ENCODE measurements around the gene TDP2. TPM values are rescaled to one million over a fixed set of nuclear protein-coding genes. Genes with fewer than 3 reads are reported as not detected.
A peak's percentile ranks its signal among the peaks of the same experiment; 100 is the strongest.

Gene TDP2
- total RNA-seq, 1 donor: 27.9 TPM

GRCh38 chr6:24650365-24650764, 16.3 kb downstream of the TDP2 start:
- Histone ChIP-seq H3K4me1 (ENCODE audit: insufficient read depth, low read length) (peaks cover 9% of the 10 kb centered on the region), H3K4me3 (ENCODE audit: insufficient read depth, low read length) (no peak overlapping the region), H3K4me2 (ENCODE audit: insufficient read depth, low read length) (no peak overlapping the region), H3K9me3 (ENCODE audit: low read depth, low read length) (no peaks in the 10 kb centered on the region), H3K36me3 (ENCODE audit: insufficient read depth, low read length) (peaks cover 22% of the 10 kb centered on the region), H3K79me2 (ENCODE audit: insufficient read depth, low read length) (peaks cover 3% of the 10 kb centered on the region), H3K27ac (ENCODE audit: low read depth, low read length) (no peak overlapping the region), H4K20me1 (ENCODE audit: insufficient read depth, low read length) (no peaks in the 10 kb centered on the region), H2AFZ (ENCODE audit: low read length) (no peak overlapping the region), H3K27me3 (ENCODE audit: insufficient read depth, low read length) (peaks cover 2% of the 10 kb centered on the region)
- no peak for DNase-seq (ENCODE audit: insufficient read length, low spot score, missing footprints)
- TF ChIP-seq CTCF (IDR thresholded peaks at IDR 0.05; ENCODE audit: extremely low read depth, low read depth, low read length): no peak

- Histone ChIP-seq H3K4me2 (ENCODE audit: insufficient read depth, low read length) (no peak overlapping the region), H3K4me3 (ENCODE audit: insufficient read depth, low read length) (no peak overlapping the region), H3K27me3 (ENCODE audit: insufficient read depth, low read length) (peaks cover 6% of the 10 kb centered on the region), H4K20me1 (ENCODE audit: insufficient read depth, low read length) (no peaks in the 10 kb centered on the region), H3K9me3 (ENCODE audit: low read depth, low read length) (no peaks in the 10 kb centered on the region), H3K27ac (ENCODE audit: low read depth, low read length) (no peak overlapping the region), H2AFZ (ENCODE audit: low read length) (no peak overlapping the region), H3K36me3 (ENCODE audit: insufficient read depth, low read length) (peaks cover 20% of the 10 kb centered on the region), H3K79me2 (ENCODE audit: insufficient read depth, low read length) (no peaks in the 10 kb centered on the region), H3K4me1 (ENCODE audit: insufficient read depth, low read length) (peaks cover 9% of the 10 kb centered on the region)
- TF ChIP-seq CTCF (IDR thresholded peaks at IDR 0.05; ENCODE audit: extremely low read depth, low read depth, low read length): no peak
- DNase-seq (ENCODE audit: insufficient read length, low spot score, missing footprints): no peak
Measured at GRCh38 chr6:24649691-24650090, 17.0 kb downstream of the TDP2 start.

GRCh38 chr6:24648276-24648675, 18.4 kb downstream of the TDP2 start:
- no peak overlapping the region for H3K4me3 ChIP-seq (ENCODE audit: insufficient read depth, low read length)
- no peak overlapping the region for H3K4me2 ChIP-seq (ENCODE audit: insufficient read depth, low read length)
- H3K36me3 ChIP-seq (ENCODE audit: insufficient read depth, low read length): peaks cover 16% of the 10 kb centered on the region
- H3K27ac ChIP-seq (ENCODE audit: low read depth, low read length): no peak overlapping the region
- H3K9me3 ChIP-seq (ENCODE audit: low read depth, low read length): no peaks in the 10 kb centered on the region
- H3K4me1 ChIP-seq (ENCODE audit: insufficient read depth, low read length): peaks cover 9% of the 10 kb centered on the region
- DNase-seq (ENCODE audit: insufficient read length, low spot score, missing footprints): no peak
- H2AFZ ChIP-seq (ENCODE audit: low read length): no peak overlapping the region
- H4K20me1 ChIP-seq (ENCODE audit: insufficient read depth, low read length): no peaks in the 10 kb centered on the region
- peaks cover 10% of the 10 kb centered on the region for H3K27me3 ChIP-seq (ENCODE audit: insufficient read depth, low read length)
- no peak for TF ChIP-seq CTCF (IDR thresholded peaks at IDR 0.05; ENCODE audit: extremely low read depth, low read depth, low read length)
- no peaks in the 10 kb centered on the region for H3K79me2 ChIP-seq (ENCODE audit: insufficient read depth, low read length)

DNA sequence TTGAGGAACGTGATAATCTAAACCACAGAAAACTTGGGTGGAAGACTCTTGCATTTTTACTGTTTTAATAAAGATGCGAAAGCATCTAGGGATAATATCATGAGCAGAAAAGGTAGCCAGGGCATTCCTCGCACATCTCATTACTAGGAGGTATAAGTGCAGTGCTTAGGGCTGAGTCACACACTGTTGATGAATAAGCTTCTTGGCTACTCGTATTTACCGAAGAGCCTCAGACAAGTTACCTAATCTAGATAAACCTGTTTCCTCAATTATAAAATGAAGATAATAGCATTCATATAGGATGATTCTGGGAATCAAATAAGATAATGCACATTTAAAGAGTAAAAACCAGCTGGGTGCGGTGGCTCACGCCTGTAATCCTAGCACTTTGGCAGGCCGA, 19.9 kb downstream of the TDP2 start:
- Histone ChIP-seq H3K4me2 (ENCODE audit: insufficient read depth, low read length) (peak overlapping the region; percentile 89), H2AFZ (ENCODE audit: low read length) (peak overlapping the region; percentile 82), H3K27ac (ENCODE audit: low read depth, low read length) (no peak overlapping the region), H3K36me3 (ENCODE audit: insufficient read depth, low read length) (peaks cover 10% of the 10 kb centered on the region), H3K79me2 (ENCODE audit: insufficient read depth, low read length) (no peaks in the 10 kb centered on the region), H3K4me1 (ENCODE audit: insufficient read depth, low read length) (peaks cover 9% of the 10 kb centered on the region), H3K4me3 (ENCODE audit: insufficient read depth, low read length) (peak overlapping the region; percentile 80), H4K20me1 (ENCODE audit: insufficient read depth, low read length) (no peaks in the 10 kb centered on the region), H3K27me3 (ENCODE audit: insufficient read depth, low read length) (peaks cover 10% of the 10 kb centered on the region), H3K9me3 (ENCODE audit: low read depth, low read length) (no peaks in the 10 kb centered on the region)
- no peak for TF ChIP-seq CTCF (IDR thresholded peaks at IDR 0.05; ENCODE audit: extremely low read depth, low read depth, low read length)
- DNase-seq (ENCODE audit: insufficient read length, low spot score, missing footprints): no peak

Data from osteoblast (primary cell).